GM18870 (cell line): ENCODE results near the gene KRT6B.
"Not testable (repeated sequence)": the region's sequence is repeated elsewhere in the genome, so short reads cannot be mapped to it uniquely, and the experiment has no call there.

Source experiments
- ATAC-seq: cut with Tn5 transposase; IDR thresholded peaks from one replicate; pipeline ENCODE4 v1.9.1; 2021; ENCODE audit warnings: moderate library complexity; ENCODE audit not compliant: unreplicated experiment

KRT6B gene

GRCh38 chr12:52414936-52415335, 37.0 kb downstream of the KRT6B start:
- no peak for ATAC-seq

GRCh38 chr12:52413782-52414345, 38.1 kb downstream of the KRT6B start:
- no peak for ATAC-seq

- ATAC-seq = no peak
These were observed 38.7 kb downstream of the KRT6B start for GRCh38 chr12:52413202-52413601.

- no peak for ATAC-seq
These were observed 40.1 kb downstream of the KRT6B start for GRCh38 chr12:52411815-52412214.

- ATAC-seq = not testable (repeated sequence)
These were observed 41.2 kb downstream of the KRT6B start for GRCh38 chr12:52410589-52411248.

- no peak for ATAC-seq
These were observed 44.0 kb downstream of the KRT6B start for GRCh38 chr12:52407918-52408317.

- ATAC-seq = no peak
These were observed 46.0 kb downstream of the KRT6B start, which contains the start of gene KRT82 for GRCh38 chr12:52405922-52406385. Gene KRT82 (minus strand): TSS chr12:52406335. CDS start chr12:52406277, 58 bp downstream.

GRCh38 chr12:52404951-52405350, 47.0 kb downstream of the KRT6B start:
- ATAC-seq = no peak

GRCh38 chr12:52403561-52403960, 48.4 kb downstream of the KRT6B start:
- ATAC-seq = no peak

GRCh38 chr12:52402873-52403540, 48.9 kb downstream of the KRT6B start:
- no peak for ATAC-seq

- no peak for ATAC-seq
These were observed 49.6 kb downstream of the KRT6B start for GRCh38 chr12:52402377-52402776.

GRCh38 chr12:52401926-52402325, 50.0 kb downstream of the KRT6B start:
- ATAC-seq = no peak

GRCh38 chr12:52401526-52401925, 50.4 kb downstream of the KRT6B start:
- ATAC-seq = no peak

- ATAC-seq = no peak
These were observed 51.0 kb downstream of the KRT6B start for GRCh38 chr12:52400906-52401305.

GRCh38 chr12:52399756-52400155, 52.2 kb downstream of the KRT6B start:
- no peak for ATAC-seq

- ATAC-seq = no peak
These were observed 53.8 kb downstream of the KRT6B start for GRCh38 chr12:52398176-52398575.

GRCh38 chr12:52396656-52397055, 55.3 kb downstream of the KRT6B start:
- ATAC-seq = no peak
